SJCRH30 (cell line): ENCODE results near the gene CALN1. TPM values are rescaled to one million over a fixed set of nuclear protein-coding genes. Genes with fewer than 3 reads are reported as not detected.

Experiments
- DNase-seq, 2 experiments: peaks; one replicate each; pipeline ENCODE4 v3.0.0-alpha.2; 2015 to 2020
- H3K27ac ChIP-seq: fragments of 250-450 bp; sonication (Bioruptor Pico); 2 replicates; pipeline ENCODE4 v1.5.1; 2020; ENCODE audit warnings: mild to moderate bottlenecking, moderate library complexity
- H3K27me3 ChIP-seq: fragments of 250-450 bp; sonication (Bioruptor Pico); 2 replicates; pipeline ENCODE4 v1.5.1; 2020; ENCODE audit warnings: mild to moderate bottlenecking, moderate library complexity
- H3K36me3 ChIP-seq: fragments of 250-450 bp; sonication (Bioruptor Pico); 2 replicates; pipeline ENCODE4 v1.5.1; 2020; ENCODE audit warnings: mild to moderate bottlenecking, moderate library complexity
- H3K4me1 ChIP-seq: fragments of 250-450 bp; sonication (Bioruptor Pico); 2 replicates; pipeline ENCODE4 v1.5.1; 2020; ENCODE audit warnings: mild to moderate bottlenecking, moderate library complexity
- H3K4me3 ChIP-seq: fragments of 250-450 bp; sonication (Bioruptor Pico); 2 replicates; pipeline ENCODE4 v1.5.1; 2020; ENCODE audit warnings: mild to moderate bottlenecking, moderate library complexity
- H3K9me3 ChIP-seq: fragments of 250-450 bp; sonication (Bioruptor Pico); replicated peaks from 2 replicates; pipeline ENCODE4 v1.5.1; 2020; ENCODE audit warnings: mild to moderate bottlenecking, moderate library complexity
- total RNA-seq: library from RNA; depleted of rRNA; stranded (reverse); fragments of >200 nt; shearing (Covaris generic); gene quantifications from 2 replicates; pipeline ENCODE4 v1.2.3, GENCODE V29; 2014

Gene CALN1
- total RNA-seq, 1 experiment from 2014 or later = 0.02 TPM

DNA sequence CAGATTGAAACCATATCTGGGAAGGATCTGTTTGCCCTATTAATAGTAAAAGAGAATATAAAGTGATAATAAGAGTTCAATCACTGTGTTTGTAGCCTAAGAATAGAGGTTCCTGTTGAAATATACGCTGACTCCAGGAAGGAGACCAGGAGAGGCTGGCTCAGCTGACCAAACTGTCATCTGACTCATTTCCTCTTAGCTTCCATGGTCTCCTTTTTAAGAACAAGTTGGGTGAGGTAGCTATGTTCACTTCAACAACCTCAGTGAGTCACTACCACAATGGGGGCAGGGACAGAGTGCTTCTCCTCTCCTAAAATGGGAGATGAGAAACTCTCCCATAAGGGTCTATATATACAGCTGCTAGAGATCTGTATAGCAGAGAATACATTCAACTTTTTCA lies 543.3 kb downstream of the CALN1 start:
- Histone ChIP-seq H3K4me1 (no peaks in the 10 kb centered on the region), H3K36me3 (no peaks in the 10 kb centered on the region), H3K27me3 (0 out of 2 replicates have a peak, but pooled peaks cover 3% of the 10 kb centered on the region), H3K27ac (no peak overlapping the region), H3K9me3 (no peaks in the 10 kb centered on the region), H3K4me3 (no peak overlapping the region)
- DNase-seq = no peak

DNA sequence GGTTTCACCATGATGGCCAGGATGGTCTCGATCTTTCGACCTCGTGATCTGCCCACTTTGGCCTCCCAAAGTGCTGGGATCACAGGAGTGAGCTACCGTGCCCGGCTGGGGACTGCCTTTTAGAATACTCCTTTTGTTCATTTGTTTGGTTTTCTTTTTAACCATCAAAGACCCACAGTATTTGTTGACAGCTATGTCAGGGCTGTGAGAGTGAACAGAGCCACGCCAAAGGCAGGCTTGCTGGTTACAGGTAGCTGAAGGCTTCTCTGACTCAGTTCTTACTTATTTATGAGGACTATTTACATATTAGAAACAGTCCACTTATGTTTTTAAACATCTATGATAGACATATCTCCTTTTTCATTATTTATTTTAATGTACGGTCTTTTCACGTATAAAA lies 544.5 kb downstream of the CALN1 start:
- Histone ChIP-seq H3K9me3 (no peaks in the 10 kb centered on the region), H3K4me3 (no peak overlapping the region), H3K27ac (no peak overlapping the region), H3K27me3 (no peaks in the 10 kb centered on the region), H3K36me3 (no peaks in the 10 kb centered on the region), H3K4me1 (no peaks in the 10 kb centered on the region)
- DNase-seq = no peak

DNA sequence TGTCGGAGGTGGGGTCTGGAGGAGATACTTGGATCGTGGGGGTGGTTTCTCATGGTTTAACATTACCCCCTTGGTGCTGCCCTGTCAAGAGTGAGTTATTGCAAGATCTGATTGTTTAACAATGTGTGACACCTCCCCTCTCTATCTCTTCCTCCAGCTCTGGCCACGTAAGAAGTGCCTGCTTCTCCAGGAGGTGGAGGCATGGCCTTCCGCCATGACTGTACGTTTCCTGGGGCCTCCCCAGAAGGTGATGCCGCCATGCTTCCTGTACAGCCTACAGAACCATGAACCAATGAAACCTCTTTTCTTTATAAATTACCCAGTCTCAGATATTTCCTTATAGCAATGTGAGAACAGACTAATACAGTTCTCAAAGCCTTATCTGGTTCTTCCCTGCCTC lies 547.0 kb downstream of the CALN1 start:
- Histone ChIP-seq H3K4me1 (no peaks in the 10 kb centered on the region), H3K9me3 (no peaks in the 10 kb centered on the region), H3K4me3 (no peak overlapping the region), H3K36me3 (no peaks in the 10 kb centered on the region), H3K27me3 (no peaks in the 10 kb centered on the region), H3K27ac (no peak overlapping the region)
- DNase-seq = no peak

- Histone ChIP-seq H3K36me3 (no peaks in the 10 kb centered on the region), H3K4me3 (no peak overlapping the region), H3K4me1 (no peaks in the 10 kb centered on the region), H3K9me3 (no peaks in the 10 kb centered on the region), H3K27me3 (no peaks in the 10 kb centered on the region), H3K27ac (no peak overlapping the region)
- DNase-seq = no peak
Observed at GRCh38 chr7:71864130-71864529, 548.0 kb downstream of the CALN1 start.

DNA sequence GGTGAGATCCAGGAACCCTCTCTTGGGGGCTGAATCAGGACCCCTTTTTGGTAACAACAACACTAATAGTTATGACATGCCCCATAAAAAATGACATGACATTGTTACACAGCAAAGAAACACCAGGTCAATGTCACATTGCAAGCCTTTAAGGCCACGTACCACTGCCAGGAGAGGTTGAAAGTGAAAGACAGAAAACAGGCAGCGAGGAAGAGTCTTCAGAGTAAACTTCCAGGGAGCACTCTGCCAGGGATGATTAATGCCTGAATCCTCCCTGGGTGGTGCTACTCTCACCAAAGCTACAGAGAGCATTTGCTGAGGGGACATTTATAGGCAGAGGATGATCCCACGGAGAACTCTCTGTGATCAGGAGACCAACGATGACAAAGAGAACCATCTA lies 551.6 kb downstream of the CALN1 start:
- no peak for DNase-seq
- Histone ChIP-seq H3K27me3 (no peaks in the 10 kb centered on the region), H3K9me3 (no peaks in the 10 kb centered on the region), H3K36me3 (no peaks in the 10 kb centered on the region), H3K4me3 (no peak overlapping the region), H3K27ac (no peak overlapping the region), H3K4me1 (no peaks in the 10 kb centered on the region)

GRCh38 chr7:71857338-71857737 lies 554.8 kb downstream of the CALN1 start:
- H3K4me3 ChIP-seq = no peak overlapping the region
- DNase-seq = no peak
- H3K4me1 ChIP-seq = no peaks in the 10 kb centered on the region
- H3K36me3 ChIP-seq = no peaks in the 10 kb centered on the region
- H3K27me3 ChIP-seq = no peaks in the 10 kb centered on the region
- H3K9me3 ChIP-seq = no peaks in the 10 kb centered on the region
- H3K27ac ChIP-seq = no peak overlapping the region

DNA sequence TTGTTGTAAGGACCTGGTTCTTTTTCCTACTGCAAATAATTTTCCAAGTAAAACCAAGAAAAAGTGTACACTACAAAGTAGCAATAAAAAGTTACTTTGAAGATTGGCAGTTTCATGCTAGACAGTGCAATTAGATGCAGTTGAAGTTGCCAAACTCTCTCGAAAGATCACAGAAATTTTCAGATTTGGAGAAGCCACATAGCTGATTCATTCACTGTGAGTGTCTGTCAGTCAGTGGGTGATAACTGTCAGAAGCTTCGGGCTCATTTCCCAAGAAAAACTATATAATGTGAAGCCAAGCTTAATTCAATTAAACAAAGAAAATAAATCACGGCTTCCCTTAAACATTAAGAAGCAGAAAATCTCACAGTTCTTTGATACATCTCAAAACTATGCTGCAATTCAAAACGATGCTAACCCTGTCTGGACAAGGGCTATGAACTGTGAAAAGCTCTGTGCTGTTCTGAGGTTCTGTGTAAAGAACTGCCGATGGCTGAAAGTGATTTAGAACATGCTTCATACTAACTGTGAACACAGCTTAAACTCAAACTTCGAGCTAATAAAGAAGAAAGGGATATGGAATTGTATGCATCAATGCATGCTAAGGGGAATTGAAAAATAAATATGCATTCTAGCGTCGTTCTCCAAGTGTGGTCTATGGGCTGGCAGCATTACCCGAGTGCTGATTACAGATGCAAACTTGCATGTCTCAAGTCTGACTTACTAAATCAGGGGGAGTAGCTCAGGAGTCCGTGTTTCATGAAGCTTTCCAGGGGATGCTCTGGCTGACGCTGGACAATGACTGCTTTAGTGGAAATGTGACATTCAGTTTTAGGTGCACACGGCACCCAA lies 557.4 kb downstream of the CALN1 start:
- H3K9me3 ChIP-seq = no peaks in the 10 kb centered on the region
- DNase-seq = no peak
- no peaks in the 10 kb centered on the region for H3K27me3 ChIP-seq

GRCh38 chr7:71851776-71852498 lies 560.2 kb downstream of the CALN1 start:
- Histone ChIP-seq H3K36me3 (no peaks in the 10 kb centered on the region), H3K27ac (no peak overlapping the region), H3K27me3 (no peaks in the 10 kb centered on the region), H3K4me3 (no peak overlapping the region), H3K4me1 (no peaks in the 10 kb centered on the region), H3K9me3 (no peaks in the 10 kb centered on the region)
- no peak for DNase-seq

More for the DNA sequence above, 557.4 kb downstream of the CALN1 start:
- Histone ChIP-seq H3K36me3 (no peaks in the 10 kb centered on the region), H3K4me1 (no peaks in the 10 kb centered on the region), H3K27ac (no peak overlapping the region), H3K4me3 (no peak overlapping the region)

DNA sequence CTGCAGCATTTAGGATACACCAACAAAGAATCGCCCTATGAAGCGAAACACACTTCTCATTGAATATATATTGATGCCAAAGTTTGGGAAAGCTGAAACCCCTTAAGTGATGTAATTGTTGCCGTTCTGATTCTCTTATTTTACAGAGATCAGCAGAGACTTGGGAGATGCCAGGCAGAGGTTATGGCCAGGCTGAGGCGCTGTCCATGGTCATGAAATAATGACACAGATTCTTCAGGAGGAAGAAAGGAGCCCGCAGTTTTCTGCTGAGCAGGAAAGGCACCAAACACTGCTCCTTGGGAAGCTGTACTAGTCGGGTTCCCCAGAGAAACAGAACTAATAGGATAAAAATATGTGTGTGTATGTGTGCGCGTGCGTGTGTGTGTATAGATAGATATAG lies 566.0 kb downstream of the CALN1 start:
- peak; percentile 14 to 51 for DNase-seq
- Histone ChIP-seq H3K4me1 (no peaks in the 10 kb centered on the region), H3K27ac (no peak overlapping the region)

GRCh38 chr7:71843676-71844075 lies 568.5 kb downstream of the CALN1 start:
- Histone ChIP-seq H3K4me1 (no peaks in the 10 kb centered on the region), H3K27ac (no peak overlapping the region), H3K27me3 (no peaks in the 10 kb centered on the region), H3K9me3 (no peaks in the 10 kb centered on the region), H3K36me3 (no peaks in the 10 kb centered on the region), H3K4me3 (no peak overlapping the region)
- DNase-seq = no peak

More for the DNA sequence above, 566.0 kb downstream of the CALN1 start:
- Histone ChIP-seq H3K9me3 (no peaks in the 10 kb centered on the region), H3K4me3 (no peak overlapping the region), H3K27me3 (no peaks in the 10 kb centered on the region), H3K36me3 (no peaks in the 10 kb centered on the region)

DNA sequence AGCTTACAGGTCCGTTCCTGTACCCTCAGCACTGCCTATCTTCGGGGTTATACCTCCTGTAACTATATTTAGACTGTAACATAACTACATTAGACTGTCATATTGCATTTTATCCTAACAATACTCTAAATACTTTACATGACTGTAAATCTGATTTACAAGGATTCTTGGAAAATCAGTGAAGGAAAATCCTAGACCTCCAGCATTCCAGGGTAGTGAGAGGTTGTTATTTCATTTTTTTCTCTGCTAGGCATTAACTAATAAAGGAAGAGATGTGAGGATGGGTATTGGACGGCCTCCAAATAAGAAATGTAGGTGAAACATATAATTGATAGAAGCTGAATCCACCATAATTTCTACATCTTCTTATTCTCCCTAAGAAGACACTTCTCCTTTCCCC lies 569.4 kb downstream of the CALN1 start:
- Histone ChIP-seq H3K36me3 (no peaks in the 10 kb centered on the region), H3K4me1 (no peaks in the 10 kb centered on the region), H3K9me3 (no peaks in the 10 kb centered on the region), H3K27ac (no peak overlapping the region), H3K27me3 (no peaks in the 10 kb centered on the region), H3K4me3 (no peak overlapping the region)
- DNase-seq = no peak

GRCh38 chr7:71842381-71842780 lies 569.8 kb downstream of the CALN1 start:
- H3K27me3 ChIP-seq = no peaks in the 10 kb centered on the region
- H3K4me3 ChIP-seq = no peak overlapping the region
- no peaks in the 10 kb centered on the region for H3K36me3 ChIP-seq
- DNase-seq = no peak
- no peaks in the 10 kb centered on the region for H3K4me1 ChIP-seq
- H3K9me3 ChIP-seq = no peaks in the 10 kb centered on the region
- no peak overlapping the region for H3K27ac ChIP-seq

- Histone ChIP-seq H3K27ac (no peak overlapping the region), H3K27me3 (no peaks in the 10 kb centered on the region), H3K9me3 (no peaks in the 10 kb centered on the region), H3K36me3 (no peaks in the 10 kb centered on the region), H3K4me1 (no peaks in the 10 kb centered on the region), H3K4me3 (no peak overlapping the region)
- DNase-seq = no peak
Observed at GRCh38 chr7:71835056-71835455, 577.1 kb downstream of the CALN1 start.

- no peaks in the 10 kb centered on the region for H3K4me1 ChIP-seq
- H3K27me3 ChIP-seq = no peaks in the 10 kb centered on the region
- no peak overlapping the region for H3K27ac ChIP-seq
- H3K9me3 ChIP-seq = no peaks in the 10 kb centered on the region
- H3K4me3 ChIP-seq = no peak overlapping the region
- DNase-seq = no peak
- H3K36me3 ChIP-seq = no peaks in the 10 kb centered on the region
Observed at GRCh38 chr7:71829515-71829914, 582.6 kb downstream of the CALN1 start.

- no peaks in the 10 kb centered on the region for H3K9me3 ChIP-seq
- H3K4me1 ChIP-seq = no peaks in the 10 kb centered on the region
- DNase-seq = no peak
- no peaks in the 10 kb centered on the region for H3K36me3 ChIP-seq
- no peak overlapping the region for H3K4me3 ChIP-seq
- no peak overlapping the region for H3K27ac ChIP-seq
- H3K27me3 ChIP-seq = no peaks in the 10 kb centered on the region
Observed at GRCh38 chr7:71828361-71828760, 583.8 kb downstream of the CALN1 start.
